G401 (cell line): ENCODE measurements around the gene FAM168B. TPM values are rescaled to one million over a fixed set of nuclear protein-coding genes. Genes with fewer than 3 reads are reported as not detected.

ENCODE experiments used
- DNase-seq: peaks from one replicate; pipeline ENCODE4 v3.0.0-alpha.2; 2015; ENCODE audit warnings: low spot score
- in situ Hi-C: cut with HindIII; loops from 2 replicates; pipeline ENCODE4 v1.10.0; 2016; ENCODE audit warnings: low sequenced_read_pairs, mixed read lengths
- total RNA-seq: library from RNA; depleted of rRNA; stranded (reverse); fragments of >200 nt; shearing (Covaris generic); gene quantifications from 2 replicates; pipeline ENCODE4 v1.2.3, GENCODE V29; 2014; rRNA removed

FAM168B gene
- total RNA-seq, 1 experiment from 2014 or later, result 92.2 TPM

DNA sequence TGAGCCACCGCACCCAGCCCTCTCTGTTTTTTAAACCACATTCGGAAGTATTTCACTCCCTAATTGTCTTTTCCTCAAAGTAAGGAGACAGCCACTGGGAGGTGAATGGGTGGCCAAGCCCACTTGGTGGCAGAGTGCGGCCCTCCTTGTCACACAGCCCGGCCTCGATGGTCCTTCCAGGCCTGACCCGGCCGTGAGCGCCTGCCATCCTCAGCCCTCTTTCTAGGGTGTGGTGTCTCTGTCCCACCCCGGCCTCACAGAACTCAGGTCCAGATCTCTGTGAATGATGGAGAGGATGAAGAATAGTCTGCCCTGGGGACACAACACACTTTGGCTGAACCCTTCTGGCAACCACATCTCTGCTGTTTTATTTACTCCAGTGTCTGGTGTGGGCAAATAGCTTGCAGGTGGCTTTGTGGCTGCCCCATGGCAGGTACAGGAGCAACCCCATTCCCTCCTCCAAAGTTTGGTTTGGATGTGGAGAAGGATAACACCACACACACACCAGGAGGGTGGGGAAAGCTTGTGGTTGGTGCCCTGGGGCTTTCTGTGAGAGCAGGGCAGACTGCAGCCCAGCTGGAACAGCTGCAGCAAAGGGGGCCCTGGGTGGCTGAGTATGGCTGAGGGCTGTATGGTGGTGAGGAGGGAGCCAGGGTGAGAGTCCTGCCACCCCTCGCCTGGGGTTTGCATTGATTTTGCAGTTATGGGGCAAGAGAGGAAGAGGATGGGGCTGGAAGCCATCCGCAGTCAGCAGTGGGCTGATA is 88.6 kb downstream of the FAM168B start:
- no peak for DNase-seq
- in situ Hi-C loops, result no loop called here

- in situ Hi-C loops, result no loop called here
- DNase-seq, result no peak
Measured at GRCh38 chr2:130998561-130998960, 94.7 kb downstream of the FAM168B start.

Other genes starting within 250 kb of the FAM168B start
- gene PLEKHB2, start 11.9 kb upstream of the FAM168B start, total RNA-seq, result 84.1 and 96.6 TPM in 2 replicates
- 0.14 TPM in 1 of 2 replicates, not detected in the other for gene POTEE, start 116.1 kb upstream of the FAM168B start, total RNA-seq